ENCODE measurements around the gene INSIG1.

INSIG1 gene

DNA sequence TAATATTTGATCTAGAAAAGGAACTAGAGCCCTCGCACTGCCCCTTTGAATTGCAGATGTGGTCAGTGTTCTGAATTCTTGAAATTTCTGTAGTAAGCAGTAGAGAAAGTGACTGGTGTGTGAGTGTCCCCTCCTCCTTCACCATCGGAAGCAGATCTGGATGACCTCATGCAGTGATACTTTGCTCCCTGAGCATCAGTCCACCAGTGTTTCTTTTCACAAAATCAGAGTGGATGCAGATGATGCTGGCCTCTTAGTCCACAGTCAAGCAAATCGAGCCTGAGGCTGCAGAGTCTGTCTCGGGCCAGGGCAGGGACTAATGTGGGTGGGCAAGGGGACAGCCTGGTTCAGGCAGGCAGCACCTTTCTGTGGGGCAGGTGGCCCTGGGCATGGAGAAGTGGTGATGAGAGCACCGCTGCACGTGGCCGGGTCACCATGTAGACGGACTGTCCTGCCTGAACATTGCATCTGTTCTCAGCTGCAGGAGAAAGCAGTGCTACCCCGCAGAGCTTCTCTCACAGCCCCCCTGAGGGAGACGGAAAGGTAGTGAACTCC lies 5.4 kb downstream of the INSIG1 start:
- DNase-seq (ENCODE audit: low spot score): no peak

DNA sequence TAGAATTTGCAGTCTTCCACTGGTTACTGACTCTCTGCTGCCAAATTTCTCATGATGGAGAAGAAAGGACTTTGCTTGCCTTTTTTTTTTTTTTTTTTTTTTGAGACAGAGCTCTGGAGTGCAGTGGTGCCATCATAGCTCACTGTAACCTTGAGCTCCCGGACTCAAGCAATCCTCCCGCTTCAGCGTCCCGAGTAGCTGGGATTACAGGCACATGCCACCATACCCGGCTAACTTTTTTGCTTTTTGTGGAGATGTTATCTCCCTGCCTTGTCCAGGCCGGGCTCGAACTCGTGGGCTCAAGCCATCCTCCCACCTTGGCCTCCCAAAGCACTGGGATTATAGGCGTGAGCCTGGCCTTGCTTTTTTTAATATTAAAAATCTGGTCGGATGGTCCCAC lies 6.2 kb downstream of the INSIG1 start:
- DNase-seq (ENCODE audit: low spot score): no peak

DNA sequence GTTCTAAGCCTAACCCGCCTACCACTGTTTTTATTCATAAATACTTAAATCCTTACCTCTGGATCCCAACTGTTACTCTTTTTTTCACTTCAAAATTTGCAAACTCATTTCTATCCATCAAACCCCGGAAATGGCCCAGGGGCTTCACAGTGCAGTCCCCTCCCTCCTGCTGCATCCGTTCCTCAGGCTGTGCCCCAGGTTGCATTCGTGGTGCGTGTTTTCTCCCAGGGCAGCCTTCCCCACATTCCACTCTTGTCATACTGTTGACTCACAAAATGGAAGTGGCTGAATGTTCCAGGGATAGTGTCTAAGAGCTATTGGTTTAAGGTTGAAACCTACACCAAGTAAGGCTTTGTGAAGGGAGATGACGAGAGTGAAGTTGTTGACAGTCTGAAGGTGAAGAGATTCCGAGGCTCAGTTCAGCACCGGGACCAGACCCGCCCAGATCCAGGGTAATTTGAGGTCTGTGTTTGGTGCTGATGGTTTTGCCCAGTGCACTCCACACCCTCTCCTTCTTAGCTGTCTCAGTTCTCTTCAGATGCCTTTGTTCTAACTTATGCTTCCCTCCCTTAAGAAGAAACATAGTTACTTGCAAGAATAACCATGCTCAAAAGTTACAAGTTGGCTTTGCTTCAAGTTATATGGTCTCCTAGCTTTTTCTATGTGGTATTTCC lies 7.7 kb downstream of the INSIG1 start:
- no peak for DNase-seq (ENCODE audit: low spot score)

DNA sequence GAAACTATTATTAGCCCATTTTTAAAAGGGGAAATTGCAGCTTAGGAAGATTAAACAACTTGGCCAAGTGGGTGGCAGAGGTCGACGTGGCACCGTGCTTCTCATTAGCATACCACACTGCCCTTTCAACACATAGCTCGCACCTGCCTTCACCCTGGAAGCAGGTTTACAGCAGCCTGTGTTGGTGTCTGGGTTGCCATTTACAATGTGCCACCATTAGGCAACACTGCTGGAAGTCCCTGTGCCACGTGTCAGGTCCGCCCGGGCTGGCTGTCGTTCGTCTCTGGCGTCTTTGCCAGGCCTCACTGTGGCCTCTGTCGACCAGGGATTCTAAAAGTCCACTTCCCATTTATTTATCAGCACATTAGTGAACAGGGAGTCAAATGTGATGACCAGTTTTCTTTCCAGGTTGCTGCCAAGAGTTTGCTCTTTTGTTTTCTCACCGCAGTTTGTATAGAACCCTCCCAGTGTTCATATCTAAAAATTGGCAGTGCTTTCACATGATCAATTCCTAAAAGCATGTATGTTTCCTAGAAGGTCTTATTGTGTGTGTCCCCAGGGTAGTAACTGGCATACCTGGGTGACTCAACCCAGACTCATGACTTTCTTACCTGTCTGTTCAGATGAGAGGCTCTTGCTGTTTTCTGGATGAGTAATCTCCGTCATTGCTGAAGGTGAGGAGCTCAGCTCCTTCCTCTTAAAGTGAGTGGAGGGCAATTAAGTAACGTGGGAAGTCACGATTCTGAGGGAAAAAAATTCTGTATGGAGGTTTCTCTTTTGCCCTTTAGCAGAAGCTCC lies 9.2 kb downstream of the INSIG1 start:
- DNase-seq (ENCODE audit: low spot score): no peak

DNA sequence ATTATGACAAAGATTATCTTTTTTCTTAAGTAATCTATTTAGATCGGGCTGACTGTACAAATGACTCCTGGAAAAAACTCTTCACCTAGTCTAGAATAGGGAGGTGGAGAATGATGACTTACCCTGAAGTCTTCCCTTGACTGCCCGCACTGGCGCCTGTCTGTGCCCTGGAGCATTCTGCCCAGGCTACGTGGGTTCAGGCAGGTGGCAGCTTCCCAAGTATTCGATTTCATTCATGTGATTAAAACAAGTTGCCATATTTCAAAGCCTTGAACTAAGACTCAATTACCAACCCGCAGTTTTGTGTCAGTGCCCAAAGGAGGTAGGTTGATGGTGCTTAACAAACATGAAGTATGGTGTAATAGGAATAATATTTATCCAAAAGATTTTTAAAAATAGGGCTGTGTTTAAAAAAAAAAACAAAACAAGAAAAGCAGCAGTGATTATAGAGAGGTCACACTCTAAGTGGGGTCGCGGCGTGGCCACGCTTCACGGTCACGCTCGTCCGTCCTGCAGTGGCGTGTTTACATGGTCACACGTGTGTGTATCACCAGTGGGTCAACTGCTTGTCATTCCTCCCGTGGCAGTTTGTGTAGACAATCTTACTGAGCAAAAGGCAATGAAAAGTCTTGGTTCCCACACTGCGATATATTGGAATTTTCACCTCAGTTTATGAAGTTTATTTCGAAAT lies 10.8 kb downstream of the INSIG1 start:
- DNase-seq (ENCODE audit: low spot score): no peak

DNA sequence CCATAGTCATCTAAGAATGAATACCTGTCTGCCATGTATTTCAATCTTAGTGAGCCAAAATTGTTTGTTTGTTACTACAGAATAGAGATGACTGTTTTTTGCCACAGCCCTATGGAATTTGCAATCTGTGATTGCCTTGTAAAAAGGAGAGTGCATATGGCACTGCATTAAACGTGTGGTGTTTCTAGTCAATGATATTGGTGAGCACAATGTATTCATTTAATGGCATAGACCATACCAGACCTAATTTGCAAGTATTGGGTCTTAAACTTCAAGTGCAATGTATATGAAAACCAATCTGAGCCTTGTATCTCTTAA lies 11.3 kb downstream of the INSIG1 start:
- no peak for DNase-seq (ENCODE audit: low spot score)

DNA sequence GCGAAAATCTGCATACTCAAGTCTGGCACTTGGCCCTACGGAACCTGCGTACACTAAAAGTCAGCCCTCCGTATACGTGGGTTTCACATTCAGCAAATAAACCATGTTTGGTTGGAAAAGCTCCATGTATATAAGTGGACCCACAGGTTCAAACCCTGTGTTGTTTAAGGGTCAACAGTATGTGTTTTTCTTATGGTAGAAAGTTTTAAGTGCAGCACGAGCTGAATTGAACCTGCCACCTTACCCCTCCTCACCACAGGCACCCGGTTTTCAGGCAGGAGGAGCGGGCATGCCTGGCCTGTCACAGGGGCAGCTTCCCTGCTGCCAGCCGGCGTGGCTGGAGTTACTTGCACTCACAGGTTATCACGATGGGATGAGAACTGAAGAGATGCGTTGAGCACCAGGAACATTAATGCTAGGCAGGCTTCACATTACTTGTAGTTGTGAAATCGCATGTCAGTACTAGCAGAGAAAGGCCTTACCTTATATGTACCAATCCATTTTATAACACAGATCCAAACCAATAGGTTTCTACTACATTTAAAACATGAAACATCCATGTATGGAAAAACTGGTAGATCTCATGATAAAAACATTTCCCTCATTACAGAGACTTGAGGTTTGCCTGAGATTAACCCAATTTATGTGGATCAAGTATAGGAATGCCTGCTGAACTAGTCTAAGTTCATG lies 12.9 kb downstream of the INSIG1 start:
- DNase-seq (ENCODE audit: low spot score): no peak

DNA sequence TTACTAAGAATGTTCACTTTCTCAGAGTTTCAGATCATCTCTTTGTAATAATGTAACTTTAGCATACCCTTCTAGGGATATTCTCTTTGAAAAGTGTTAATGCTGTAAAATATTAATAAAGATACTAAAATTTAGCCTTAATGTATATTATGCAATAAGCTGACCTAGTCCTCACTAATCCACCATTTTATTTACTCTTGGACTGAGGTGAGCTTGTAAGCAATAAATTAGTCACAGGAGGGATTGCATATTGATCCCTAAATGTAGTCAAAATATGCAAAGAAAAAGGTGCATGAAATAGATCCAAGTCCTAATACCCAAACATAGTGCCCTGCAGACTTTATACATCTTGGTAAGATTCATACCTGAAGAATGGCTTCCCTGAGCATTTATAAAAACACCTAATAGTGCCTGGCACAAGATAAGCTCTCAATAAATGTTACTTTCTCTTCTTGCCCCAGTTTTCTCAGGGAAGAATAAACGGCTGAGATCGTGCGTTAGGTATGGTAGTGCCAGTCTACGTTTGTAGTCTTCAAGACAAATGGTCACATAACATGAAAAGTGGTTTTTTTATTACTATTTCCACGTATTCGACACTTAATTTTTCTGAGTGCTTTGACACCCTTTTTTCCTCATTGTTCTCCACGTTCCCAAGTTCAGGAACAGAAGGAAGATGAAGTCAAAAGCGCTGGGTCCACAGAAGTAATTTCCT lies 14.3 kb downstream of the INSIG1 start:
- no peak for DNase-seq (ENCODE audit: low spot score)

DNA sequence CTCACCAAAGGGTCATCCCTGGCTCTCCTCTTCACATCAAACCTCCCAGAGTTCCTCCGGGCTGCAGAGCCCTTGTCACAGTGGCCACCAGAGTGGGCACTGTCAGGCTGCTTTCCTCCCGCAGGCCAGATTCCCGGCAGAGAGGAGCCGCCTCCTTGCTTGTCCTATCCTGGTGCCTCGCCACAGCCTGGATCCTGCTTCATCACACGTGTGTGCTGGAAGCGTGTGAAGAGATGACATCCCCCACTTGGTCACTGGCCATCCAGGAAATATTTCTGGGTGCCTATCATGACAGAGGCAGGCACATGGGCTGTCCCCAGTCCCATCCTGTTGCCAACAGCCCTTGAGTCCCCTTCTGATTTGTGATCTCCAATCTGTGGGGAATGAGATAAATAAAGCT lies 15.0 kb downstream of the INSIG1 start:
- DNase-seq (ENCODE audit: low spot score): no peak

DNA sequence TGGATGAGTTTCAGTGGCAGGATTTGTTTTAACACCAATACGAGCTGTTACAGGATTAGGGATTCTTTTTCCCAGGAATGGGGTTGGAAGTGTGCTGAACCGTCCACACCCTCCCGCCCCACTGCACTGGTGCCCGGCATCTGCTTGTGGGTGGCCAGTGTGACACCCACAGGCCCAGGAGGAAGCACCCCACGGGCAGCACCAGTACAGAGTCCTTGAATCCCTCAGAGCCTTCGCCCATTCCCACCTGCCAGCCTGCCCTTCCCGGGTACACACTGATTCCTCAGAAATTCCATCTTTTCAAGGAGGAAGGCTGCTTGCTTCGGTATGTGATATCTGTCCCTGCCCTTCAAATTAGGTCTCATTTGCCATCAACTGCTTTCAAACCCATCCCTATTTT lies 15.4 kb downstream of the INSIG1 start:
- DNase-seq (ENCODE audit: low spot score): no peak

DNA sequence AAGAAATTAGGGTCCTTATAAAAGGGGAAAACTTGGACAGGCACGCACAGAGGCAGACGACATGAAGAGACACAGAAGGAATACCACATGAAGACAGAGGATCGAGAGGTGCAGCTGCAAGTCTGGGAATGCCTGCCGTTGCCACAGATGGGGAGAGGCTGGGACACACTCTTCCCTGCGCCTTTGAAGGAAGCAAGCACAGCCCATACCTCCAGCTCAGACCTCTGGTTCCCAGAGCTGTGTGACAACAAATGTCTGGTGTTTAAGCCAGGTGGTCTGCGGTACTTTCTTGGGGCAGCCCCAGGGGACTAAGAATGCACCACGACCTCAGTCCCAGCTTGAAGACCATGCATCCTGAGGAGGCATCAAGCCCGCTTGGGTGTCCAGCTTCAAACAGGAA lies 18.3 kb downstream of the INSIG1 start:
- DNase-seq (ENCODE audit: low spot score): no peak

DNA sequence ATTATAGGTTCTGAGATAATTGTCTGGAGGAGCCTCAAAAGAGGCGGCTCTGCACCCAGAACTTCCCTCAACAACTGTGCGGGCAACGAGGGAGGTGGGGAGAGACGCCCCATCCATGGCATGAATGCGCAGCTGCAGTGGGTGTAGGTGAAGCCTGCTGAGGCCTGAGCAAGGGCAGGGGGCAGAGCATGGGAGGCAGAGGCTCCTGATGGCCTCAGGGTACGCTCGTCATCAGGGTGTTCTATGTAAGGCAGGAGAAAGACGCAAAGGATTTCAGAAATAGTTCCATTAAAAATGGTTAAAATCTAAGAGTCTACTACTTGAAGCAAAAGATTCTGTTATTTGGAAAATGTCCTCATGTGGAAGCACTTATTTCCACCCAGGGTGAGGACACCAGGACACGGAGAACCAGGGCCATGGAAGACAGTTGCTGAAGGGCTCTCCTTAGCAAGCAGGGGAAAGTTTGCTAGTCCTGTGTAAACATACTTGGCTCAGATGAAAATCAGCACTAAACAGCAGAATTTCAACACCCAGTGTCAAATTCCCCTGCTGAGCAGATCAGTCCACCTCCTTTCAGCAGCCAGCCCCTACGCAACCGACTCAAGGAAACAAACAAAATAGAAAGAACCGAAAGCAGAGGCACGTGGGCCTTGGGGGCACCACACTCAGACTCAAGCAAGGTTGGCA lies 18.9 kb downstream of the INSIG1 start:
- no peak for DNase-seq (ENCODE audit: low spot score)

DNA sequence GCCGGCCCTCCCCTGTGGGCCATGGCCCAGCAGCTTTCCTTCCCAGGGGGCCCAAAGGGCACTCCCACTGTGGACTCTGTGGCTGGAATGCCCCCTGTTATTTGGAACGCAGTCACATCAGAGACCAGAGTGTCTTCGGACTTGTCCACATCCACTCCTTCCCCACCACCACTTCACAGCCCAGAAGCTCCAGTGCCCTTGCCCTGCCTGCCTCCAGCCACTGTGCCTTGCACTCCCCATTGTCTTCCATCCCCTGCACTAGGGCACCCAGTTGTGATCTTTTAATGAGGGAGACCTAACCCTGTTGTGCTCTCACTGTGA lies 19.4 kb downstream of the INSIG1 start:
- DNase-seq (ENCODE audit: low spot score): no peak

DNA sequence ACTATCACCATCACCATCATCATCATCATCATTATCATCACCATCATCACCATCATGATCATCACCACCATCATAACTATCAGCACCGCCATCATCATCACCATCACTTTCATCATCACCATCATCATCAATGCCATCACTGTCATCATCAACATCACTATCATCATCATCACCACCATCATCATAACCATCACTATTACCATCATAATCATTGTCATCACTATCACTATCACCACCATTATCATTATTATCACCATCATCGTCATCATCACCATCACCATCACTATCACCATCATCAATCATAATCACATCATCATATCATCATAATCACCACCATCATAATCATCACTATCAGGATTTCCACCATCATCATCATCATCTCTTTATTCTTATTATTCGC lies 20.6 kb downstream of the INSIG1 start:
- no peak for DNase-seq (ENCODE audit: low spot score)

DNA sequence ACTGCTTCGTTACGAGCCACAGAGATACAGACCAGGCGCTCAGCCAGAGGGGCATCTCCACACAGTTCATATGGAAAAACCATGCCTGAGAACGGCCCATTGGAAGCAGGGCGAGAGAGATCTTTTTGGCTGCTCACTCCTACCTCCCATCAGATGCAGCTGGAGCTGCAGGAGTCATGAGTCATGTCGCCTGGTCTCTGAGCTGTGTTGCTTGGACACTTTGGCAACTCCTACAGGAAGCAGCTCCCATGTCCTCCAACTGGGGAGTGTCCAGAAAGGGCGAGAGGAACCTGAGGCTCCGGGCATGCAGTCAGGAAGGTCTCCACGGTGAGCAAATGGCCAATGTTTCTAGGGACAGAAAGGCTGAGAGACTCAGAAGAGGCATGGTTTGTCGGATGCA lies 24.9 kb downstream of the INSIG1 start:
- DNase-seq (ENCODE audit: low spot score): peak; percentile 33

DNA sequence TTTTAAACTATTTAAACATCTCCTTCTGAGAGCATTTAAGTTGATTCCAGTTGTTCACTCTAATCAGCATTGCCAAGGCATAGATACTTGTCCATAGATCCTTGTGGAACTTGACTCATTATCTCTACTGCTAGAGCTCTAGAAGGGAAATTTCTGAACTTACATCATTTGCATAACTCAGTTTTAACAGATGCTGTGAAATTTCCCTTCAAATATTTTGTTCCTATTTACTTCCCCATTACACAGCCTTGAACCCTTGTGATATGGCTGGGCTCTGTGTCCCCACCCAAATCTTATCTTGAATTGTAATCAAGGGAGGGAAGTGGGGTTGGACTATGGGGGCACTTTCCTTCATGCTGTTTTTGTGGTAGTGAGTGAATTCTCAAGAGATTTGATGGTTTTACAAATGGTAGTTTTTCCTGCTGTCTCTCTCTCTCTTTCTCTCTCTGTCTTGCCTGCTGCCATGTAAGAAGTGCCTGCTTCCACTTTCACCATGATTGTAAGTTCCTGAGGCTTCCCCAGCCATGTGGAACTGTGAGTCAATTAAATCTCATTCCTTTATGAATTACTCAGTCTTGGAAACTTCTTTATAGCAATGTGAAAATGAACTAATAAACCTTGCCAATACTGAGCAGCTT lies 25.4 kb downstream of the INSIG1 start:
- DNase-seq (ENCODE audit: low spot score): no peak

DNA sequence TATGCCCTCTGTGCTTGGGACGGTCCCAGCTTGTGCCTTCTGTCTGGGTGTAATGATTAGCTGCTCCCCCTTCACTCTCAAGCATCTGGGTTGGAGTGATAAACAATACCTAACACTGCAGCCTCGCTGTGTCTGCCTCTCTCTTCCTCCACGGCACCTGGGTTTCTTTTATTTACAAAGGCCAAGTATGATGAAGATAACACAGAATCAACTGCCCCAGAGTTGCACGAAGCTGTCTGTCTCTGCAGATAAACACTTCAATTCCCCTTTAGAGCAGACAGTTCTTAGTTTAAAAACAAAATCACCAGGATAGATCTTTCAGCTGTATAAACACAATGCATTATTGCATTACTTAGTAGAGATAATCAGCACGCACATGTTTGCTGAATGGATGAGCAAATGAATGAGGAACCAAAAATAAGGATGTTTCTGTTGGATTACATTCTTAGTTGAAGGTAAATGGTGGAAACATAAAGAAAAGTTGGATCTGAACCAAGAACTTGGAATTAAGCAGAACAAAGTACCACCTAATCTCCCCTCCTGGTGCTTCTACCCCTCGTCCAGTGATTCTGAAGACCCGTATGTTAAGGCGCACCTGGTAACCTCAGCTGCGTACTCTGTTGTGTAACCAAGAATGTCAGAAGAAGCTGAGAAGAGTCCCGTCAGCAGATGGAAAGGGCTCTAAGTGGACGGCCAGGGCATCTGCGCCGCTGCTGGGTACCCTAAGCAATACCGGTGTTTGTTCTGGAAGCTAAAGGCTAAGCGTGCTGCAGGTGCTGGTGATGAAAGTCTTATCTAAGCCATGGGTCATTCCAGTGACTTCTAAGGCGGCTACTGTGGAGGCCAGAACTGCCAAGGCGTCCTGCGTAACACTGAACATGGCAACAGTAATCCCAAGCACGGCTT lies 26.6 kb downstream of the INSIG1 start:
- DNase-seq (ENCODE audit: low spot score): no peak

DNA sequence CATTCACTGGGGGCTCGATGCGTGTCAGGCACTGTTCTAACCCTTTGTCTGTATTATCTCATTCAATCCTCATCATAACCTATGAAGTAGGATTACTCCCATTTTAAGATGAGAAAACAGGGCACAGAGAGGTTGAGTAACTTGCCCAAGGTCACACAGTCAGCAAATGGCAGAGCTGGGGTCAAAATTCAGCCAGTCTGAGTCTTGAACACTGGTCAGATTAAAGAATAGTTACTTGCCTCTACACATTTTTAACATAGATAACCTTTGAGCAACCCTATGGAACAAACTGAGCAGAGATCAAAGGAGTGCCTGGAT lies 27.2 kb downstream of the INSIG1 start:
- DNase-seq (ENCODE audit: low spot score): no peak

DNA sequence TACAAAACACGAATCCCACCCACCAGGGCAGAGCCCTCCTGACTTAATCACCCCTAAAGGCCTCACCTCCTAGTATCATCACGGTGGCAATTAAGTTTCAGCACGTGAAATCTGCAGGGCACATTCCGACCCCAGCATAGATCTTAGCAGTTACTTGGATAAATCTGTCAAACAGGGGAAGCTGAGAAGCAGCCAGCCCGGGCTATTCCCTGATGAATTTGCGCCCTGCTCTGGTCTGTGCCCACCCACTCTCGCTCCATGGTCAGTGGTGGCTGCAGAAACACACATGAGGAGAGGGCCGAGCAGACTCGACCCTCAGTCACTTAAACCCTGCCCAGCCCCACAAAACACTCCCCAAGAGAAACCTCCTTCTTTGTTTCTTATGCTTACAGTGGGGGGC lies 28.7 kb downstream of the INSIG1 start:
- no peak for DNase-seq (ENCODE audit: low spot score)

Data from RKO (cell line).